ENCODE measurements around the gene ICAM2.

Gene ICAM2

DNA sequence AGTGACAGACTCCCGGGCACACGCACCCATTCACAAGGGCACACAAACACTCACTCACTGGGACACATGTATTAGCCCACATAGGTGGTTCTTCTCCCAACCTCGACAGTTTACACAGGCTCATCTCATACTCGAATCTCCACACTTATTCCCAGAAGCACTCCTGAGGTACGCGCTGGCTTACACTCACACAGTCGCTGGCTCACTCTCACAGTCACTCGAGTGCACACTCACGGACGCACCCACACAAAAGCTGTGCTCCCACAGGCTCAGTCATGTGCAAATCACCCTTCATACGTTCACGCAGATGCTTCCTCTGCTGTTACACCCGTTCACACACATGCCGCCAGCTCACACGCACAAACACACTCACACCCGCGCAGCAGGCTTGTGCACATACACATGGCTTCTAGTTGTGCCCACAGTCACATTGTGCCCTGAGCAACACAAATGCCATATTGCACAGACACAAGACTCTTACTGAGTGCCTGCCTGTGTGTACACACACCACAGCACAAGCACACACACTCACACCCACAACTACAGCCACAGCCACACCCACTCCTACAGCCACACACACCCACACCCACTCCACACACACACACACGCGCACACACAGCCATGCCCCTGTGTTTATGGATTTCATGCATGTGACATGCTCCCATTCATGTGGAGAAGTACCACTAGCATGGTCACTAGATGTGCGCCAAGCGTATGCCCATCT, 30.6 kb downstream of the ICAM2 start:
- ChIA-PET CTCF (interaction anchor here (0.8 to 2.7 kb wide), 20 partner anchors 9 to 106 kb away, joined by 3 to 13 read pairs (median 5); partner anchors contain the start of genes CD79B, CSHL1, GH1 and ICAM2), POLR2A (no interaction called here)
- DNase-seq (ENCODE audit: extremely low spot score): no peak
- TF ChIP-seq, protein P1, sequence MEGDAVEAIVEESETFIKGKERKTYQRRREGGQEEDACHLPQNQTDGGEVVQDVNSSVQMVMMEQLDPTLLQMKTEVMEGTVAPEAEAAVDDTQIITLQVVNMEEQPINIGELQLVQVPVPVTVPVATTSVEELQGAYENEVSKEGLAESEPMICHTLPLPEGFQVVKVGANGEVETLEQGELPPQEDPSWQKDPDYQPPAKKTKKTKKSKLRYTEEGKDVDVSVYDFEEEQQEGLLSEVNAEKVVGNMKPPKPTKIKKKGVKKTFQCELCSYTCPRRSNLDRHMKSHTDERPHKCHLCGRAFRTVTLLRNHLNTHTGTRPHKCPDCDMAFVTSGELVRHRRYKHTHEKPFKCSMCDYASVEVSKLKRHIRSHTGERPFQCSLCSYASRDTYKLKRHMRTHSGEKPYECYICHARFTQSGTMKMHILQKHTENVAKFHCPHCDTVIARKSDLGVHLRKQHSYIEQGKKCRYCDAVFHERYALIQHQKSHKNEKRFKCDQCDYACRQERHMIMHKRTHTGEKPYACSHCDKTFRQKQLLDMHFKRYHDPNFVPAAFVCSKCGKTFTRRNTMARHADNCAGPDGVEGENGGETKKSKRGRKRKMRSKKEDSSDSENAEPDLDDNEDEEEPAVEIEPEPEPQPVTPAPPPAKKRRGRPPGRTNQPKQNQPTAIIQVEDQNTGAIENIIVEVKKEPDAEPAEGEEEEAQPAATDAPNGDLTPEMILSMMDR (IDR thresholded peaks at IDR 0.05; ENCODE audit: control extremely low read depth, extremely low read depth, low read depth, missing control alignments): no peak

DNA sequence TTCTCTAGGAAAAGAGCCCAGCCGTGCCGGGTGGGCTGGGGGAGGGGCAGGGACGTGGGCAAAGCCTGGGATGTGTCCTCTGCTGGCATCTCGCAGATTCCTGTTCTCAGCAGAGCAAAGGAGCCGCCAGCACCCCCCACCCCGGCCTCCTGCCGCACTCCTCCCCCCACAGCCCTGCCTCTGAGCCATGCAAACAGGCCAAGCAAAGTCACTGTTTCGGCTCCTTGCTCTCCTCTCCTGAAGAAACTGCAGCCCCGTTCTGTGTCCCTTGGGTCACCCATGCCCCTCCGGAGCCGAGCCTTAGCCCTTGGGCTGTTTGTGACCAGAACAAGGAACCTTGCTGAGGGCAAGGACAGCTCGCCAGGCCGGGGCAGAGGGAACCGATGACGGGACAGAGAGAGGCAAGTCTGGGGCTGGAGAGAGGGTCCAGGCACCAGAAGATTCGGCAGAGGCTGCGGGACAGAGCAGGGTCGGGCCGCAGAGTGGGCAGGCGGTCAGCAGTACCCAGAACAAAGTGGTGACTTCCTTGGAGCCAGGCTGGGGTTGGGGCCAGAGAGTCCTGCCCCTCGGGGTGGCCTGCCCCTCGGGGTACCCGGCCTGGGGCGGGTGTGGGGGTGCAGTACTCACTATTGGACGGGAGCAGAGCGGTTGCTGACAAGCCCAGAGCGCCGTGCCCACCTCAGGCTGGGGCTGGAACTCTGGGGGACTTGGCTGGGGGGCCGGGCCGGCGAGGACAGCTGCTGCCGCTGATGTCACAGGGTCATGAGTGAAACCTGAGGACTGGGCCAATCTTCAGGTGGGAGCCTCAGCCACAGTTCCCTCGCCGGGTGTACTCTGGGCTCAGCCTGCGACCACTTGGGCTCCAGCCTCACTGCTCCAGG, 31.5 kb downstream of the ICAM2 start:
- ChIA-PET POLR2A (interaction anchor here (0.6 kb wide), 1 partner anchor 157 kb away, joined by 9 read pairs; no protein-coding TSS in a partner anchor), CTCF (interaction anchor here (0.6 to 2.7 kb wide), 10 partner anchors 9 to 99 kb away, joined by 3 to 9 read pairs (median 4); partner anchors contain the start of genes CD79B, ICAM2 and PRR29)
- no peak for DNase-seq (ENCODE audit: extremely low spot score)
- TF ChIP-seq, protein P1 (IDR thresholded peaks at IDR 0.05; ENCODE audit: control extremely low read depth, extremely low read depth, low read depth, missing control alignments): no peak

DNA sequence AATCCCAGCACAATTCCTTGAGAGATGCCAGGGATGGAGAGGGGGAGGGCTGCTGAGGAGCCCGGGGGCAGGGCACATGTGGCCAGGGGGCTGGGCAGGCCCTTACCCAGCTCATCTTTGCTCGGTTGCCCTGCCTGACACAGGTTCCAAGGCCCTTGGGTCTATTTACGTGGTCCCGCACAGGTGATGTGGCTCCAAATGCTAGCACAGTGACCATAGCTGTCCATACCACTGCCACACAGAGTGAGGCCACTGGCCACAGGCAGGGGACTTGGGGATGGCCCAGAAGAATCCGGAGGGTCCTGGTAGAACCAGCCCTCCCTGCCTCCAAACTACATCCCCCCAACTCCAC, 32.3 kb downstream of the ICAM2 start:
- TF ChIP-seq, protein P1 (IDR thresholded peaks at IDR 0.05; ENCODE audit: control extremely low read depth, extremely low read depth, low read depth, missing control alignments): no peak
- POLR2A ChIA-PET: no interaction called here
- CTCF ChIA-PET: interaction anchor here (0.6 to 1.2 kb wide), 3 partner anchors 32 to 69 kb away, joined by 3 read pairs; partner anchors contain the start of gene ICAM2
- DNase-seq (ENCODE audit: extremely low spot score): no peak

DNA sequence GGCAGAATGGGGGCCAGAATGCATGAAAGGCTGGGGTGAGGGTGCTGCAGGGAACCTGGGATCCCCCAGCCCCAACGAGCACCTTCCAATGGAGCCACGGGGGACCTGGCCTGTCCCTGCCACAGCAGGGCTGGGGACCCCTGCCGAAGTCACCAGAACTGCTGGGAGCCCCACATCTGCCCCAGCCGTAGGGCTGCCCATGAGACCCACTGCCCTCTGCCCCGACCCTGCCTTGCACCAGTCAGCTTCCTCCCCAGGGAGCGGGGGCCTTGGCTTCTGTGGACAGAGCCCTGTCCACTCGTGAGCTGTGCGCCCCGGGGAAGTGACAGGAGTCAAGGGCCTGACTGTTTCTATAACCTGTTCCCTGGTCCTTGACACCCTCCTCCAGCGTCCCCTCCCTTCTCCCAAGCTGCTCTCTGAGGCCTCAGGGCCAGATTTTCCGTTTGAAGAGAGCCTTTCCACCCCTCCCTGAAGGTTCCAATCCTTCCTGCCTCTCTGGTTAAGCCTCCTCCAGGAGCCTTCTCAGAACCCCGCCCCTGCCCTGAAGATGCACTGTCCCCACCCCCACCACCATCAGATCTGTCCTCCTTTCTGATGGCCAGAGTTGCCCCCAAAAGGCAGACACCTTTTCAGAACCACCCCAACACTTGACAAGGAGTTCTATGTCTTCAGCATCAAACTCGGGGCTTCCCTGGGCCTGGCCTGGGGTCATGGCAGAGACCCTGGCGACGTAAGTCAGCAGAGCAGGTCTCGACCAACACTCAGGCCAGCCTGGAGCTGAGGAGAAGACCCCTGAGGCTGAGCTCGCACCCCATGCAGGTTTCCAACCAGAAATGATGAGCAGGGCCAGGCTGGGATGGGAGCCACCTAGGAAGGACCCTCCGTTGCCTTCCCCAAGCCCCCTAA, 33.0 kb downstream of the ICAM2 start:
- CTCF ChIA-PET: interaction anchor here (0.7 to 2.0 kb wide), 5 partner anchors 38 to 146 kb away, joined by 3 to 4 read pairs (median 3); partner anchors contain the start of gene GH1
- TF ChIP-seq, protein P1 (IDR thresholded peaks at IDR 0.05; ENCODE audit: control extremely low read depth, extremely low read depth, low read depth, missing control alignments): no peak
- DNase-seq (ENCODE audit: extremely low spot score): no peak
- POLR2A ChIA-PET: no interaction called here

DNA sequence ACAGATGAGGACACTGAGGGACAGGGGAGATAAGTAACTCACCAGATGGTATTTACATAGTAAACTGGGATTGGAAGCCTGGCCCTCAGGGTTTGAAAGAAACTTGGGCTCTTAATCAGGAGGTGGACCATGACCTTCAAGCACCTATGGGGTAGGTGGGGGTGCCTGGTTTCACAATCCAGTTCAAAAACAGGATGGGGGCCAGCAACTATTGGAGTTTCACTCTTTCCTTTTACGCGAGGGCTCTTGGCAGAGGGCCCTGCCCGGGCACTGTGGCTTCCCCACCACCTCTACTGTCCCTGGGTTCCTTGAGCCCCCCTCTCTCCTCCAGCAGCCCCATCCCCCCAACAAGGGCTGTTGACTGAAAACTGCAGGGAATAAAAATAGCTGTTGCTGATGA, 33.6 kb downstream of the ICAM2 start:
- TF ChIP-seq, protein P1 (IDR thresholded peaks at IDR 0.05; ENCODE audit: control extremely low read depth, extremely low read depth, low read depth, missing control alignments): no peak
- CTCF ChIA-PET: interaction anchor here (0.8 to 2.0 kb wide), 3 partner anchors 40 to 147 kb away, joined by 3 to 4 read pairs (median 3); partner anchors contain the start of gene GH1
- POLR2A ChIA-PET: no interaction called here
- DNase-seq (ENCODE audit: extremely low spot score): no peak

Data from GM10248 (cell line).